Muscle layer of duodenum (tissue), 2 donors: Measurements from ENCODE around the gene PRRG4.
"Not testable (repeated sequence)": the region's sequence is repeated elsewhere in the genome, so short reads cannot be mapped to it uniquely, and the experiment has no call there.

ENCODE experiments used
- H3K27ac ChIP-seq: one replicate; pipeline ENCODE4 v1.7.0; 2013; ENCODE audit warnings: mild to moderate bottlenecking, low read length
- H3K27me3 ChIP-seq: one replicate; pipeline ENCODE4 v1.7.0; 2013; ENCODE audit warnings: low read depth, mild to moderate bottlenecking, control low read depth, low read length
- H3K36me3 ChIP-seq, 2 donors: one replicate each; pipeline ENCODE4 v1.7.0; 2013; ENCODE audit warnings: low read length in 2 of 2, control low read depth in 1 of 2, mild to moderate bottlenecking in 1 of 2; ENCODE audit not compliant: insufficient read depth in 2 of 2, control insufficient read depth in 1 of 2
- H3K4me1 ChIP-seq, 2 donors: one replicate each; pipeline ENCODE4 v1.7.0; 2013; ENCODE audit warnings: low read length in 2 of 2, mild to moderate bottlenecking in 2 of 2, control low read depth in 1 of 2, moderate library complexity in 1 of 2; ENCODE audit not compliant: insufficient read depth in 2 of 2, control insufficient read depth in 1 of 2
- H3K4me3 ChIP-seq, 2 donors: one replicate each; pipeline ENCODE4 v1.7.0; 2013; ENCODE audit warnings: low read length in 2 of 2, low read depth in 1 of 2, mild to moderate bottlenecking in 1 of 2
- H3K9me3 ChIP-seq, 2 donors: one replicate each; pipeline ENCODE4 v1.7.0; 2013; ENCODE audit warnings: low read length in 2 of 2, control low read depth in 1 of 2, mild to moderate bottlenecking in 1 of 2; ENCODE audit not compliant: control insufficient read depth in 1 of 2
- donor health status: healthy.

PRRG4 gene

GRCh38 chr11:32858731-32859130, 29.0 kb downstream of the PRRG4 start:
- Histone ChIP-seq H3K4me1 (no peaks in the 10 kb centered on the region), H3K27me3 (no peaks in the 10 kb centered on the region), H3K4me3 (no peak overlapping the region), H3K36me3 (no peaks in the 10 kb centered on the region), H3K27ac (no peak overlapping the region), H3K9me3 (no peaks in the 10 kb centered on the region)

- H3K9me3 ChIP-seq = no peaks in the 10 kb centered on the region
- no peaks in the 10 kb centered on the region for H3K36me3 ChIP-seq
- no peak overlapping the region for H3K27ac ChIP-seq
- H3K4me3 ChIP-seq = no peak overlapping the region
- no peaks in the 10 kb centered on the region for H3K4me1 ChIP-seq
- no peaks in the 10 kb centered on the region for H3K27me3 ChIP-seq
Measured at GRCh38 chr11:32861850-32862577, 32.3 kb downstream of the PRRG4 start.

- Histone ChIP-seq H3K4me3 (no peak overlapping the region), H3K27ac (no peak overlapping the region), H3K27me3 (no peaks in the 10 kb centered on the region), H3K9me3 (no peaks in the 10 kb centered on the region), H3K4me1 (no peaks in the 10 kb centered on the region), H3K36me3 (no peaks in the 10 kb centered on the region)
Measured at GRCh38 chr11:32864555-32864954, 34.8 kb downstream of the PRRG4 start.

GRCh38 chr11:32868752-32869151, 39.0 kb downstream of the PRRG4 start:
- H3K4me1 ChIP-seq, H3K9me3 ChIP-seq, H3K27ac ChIP-seq, H3K27me3 ChIP-seq, H3K36me3 ChIP-seq, H3K4me3 ChIP-seq: not testable (repeated sequence)

- Histone ChIP-seq H3K27ac (no peak overlapping the region), H3K4me1 (no peaks in the 10 kb centered on the region), H3K4me3 (no peak overlapping the region), H3K27me3 (no peaks in the 10 kb centered on the region), H3K9me3 (peaks cover 0 to 2% of the 10 kb centered on the region in 2 donors), H3K36me3 (no peaks in the 10 kb centered on the region)
Measured at GRCh38 chr11:32870676-32871075, 40.9 kb downstream of the PRRG4 start.

GRCh38 chr11:32874132-32874531, 44.4 kb downstream of the PRRG4 start:
- Histone ChIP-seq H3K4me3 (no peak overlapping the region), H3K9me3 (peaks cover 0 to 2% of the 10 kb centered on the region in 2 donors), H3K27ac (no peak overlapping the region), H3K4me1 (no peaks in the 10 kb centered on the region), H3K36me3 (no peaks in the 10 kb centered on the region), H3K27me3 (no peaks in the 10 kb centered on the region)

- Histone ChIP-seq H3K27me3 (no peaks in the 10 kb centered on the region), H3K4me1 (no peaks in the 10 kb centered on the region), H3K36me3 (no peaks in the 10 kb centered on the region), H3K9me3 (no peaks in the 10 kb centered on the region), H3K4me3 (no peak overlapping the region), H3K27ac (no peak overlapping the region)
Measured at GRCh38 chr11:32881286-32881685, 51.6 kb downstream of the PRRG4 start.

- H3K36me3 ChIP-seq = no peaks in the 10 kb centered on the region
- no peaks in the 10 kb centered on the region for H3K4me1 ChIP-seq
- no peak overlapping the region for H3K4me3 ChIP-seq
- no peaks in the 10 kb centered on the region for H3K27me3 ChIP-seq
- H3K9me3 ChIP-seq = no peaks in the 10 kb centered on the region
- no peak overlapping the region for H3K27ac ChIP-seq
Measured at GRCh38 chr11:32883421-32883820, 53.7 kb downstream of the PRRG4 start.

- Histone ChIP-seq H3K36me3 (no peaks in the 10 kb centered on the region), H3K9me3 (no peaks in the 10 kb centered on the region), H3K27me3 (no peaks in the 10 kb centered on the region), H3K27ac (no peak overlapping the region), H3K4me3 (no peak overlapping the region), H3K4me1 (no peaks in the 10 kb centered on the region)
Measured at GRCh38 chr11:32884023-32884422, 54.3 kb downstream of the PRRG4 start.

- H3K27me3 ChIP-seq = no peaks in the 10 kb centered on the region
- no peak overlapping the region for H3K4me3 ChIP-seq
- H3K4me1 ChIP-seq = no peaks in the 10 kb centered on the region
- no peaks in the 10 kb centered on the region for H3K9me3 ChIP-seq
- H3K27ac ChIP-seq = no peak overlapping the region
- H3K36me3 ChIP-seq = no peaks in the 10 kb centered on the region
Measured at GRCh38 chr11:32884770-32885384, 55.1 kb downstream of the PRRG4 start.

- Histone ChIP-seq H3K27me3 (no peaks in the 10 kb centered on the region), H3K4me1 (no peaks in the 10 kb centered on the region), H3K4me3 (no peak overlapping the region), H3K27ac (no peak overlapping the region), H3K36me3 (no peaks in the 10 kb centered on the region), H3K9me3 (no peaks in the 10 kb centered on the region)
Measured at GRCh38 chr11:32885556-32885955, 55.8 kb downstream of the PRRG4 start.

GRCh38 chr11:32886180-32886579, 56.5 kb downstream of the PRRG4 start:
- Histone ChIP-seq H3K4me1 (peaks cover 0 to 2% of the 10 kb centered on the region in 2 donors), H3K27ac (no peak overlapping the region), H3K4me3 (no peak overlapping the region), H3K9me3 (no peaks in the 10 kb centered on the region), H3K27me3 (no peaks in the 10 kb centered on the region), H3K36me3 (no peaks in the 10 kb centered on the region)
